HS-5 (cell line): ENCODE data around the gene ASPHD2.

Source experiments
- DNase-seq: peaks from one replicate; pipeline ENCODE4 v3.0.0-alpha.2; 2012; ENCODE audit warnings: low read depth

Gene ASPHD2

GRCh38 chr22:26446808-26447515 is 17.9 kb downstream of the ASPHD2 start:
- no peak for DNase-seq

- no peak for DNase-seq
These were observed 18.7 kb downstream of the ASPHD2 start for GRCh38 chr22:26447584-26448329.

GRCh38 chr22:26448334-26448733 is 19.3 kb downstream of the ASPHD2 start:
- DNase-seq = no peak

GRCh38 chr22:26448941-26449340 is 19.9 kb downstream of the ASPHD2 start:
- DNase-seq = no peak

- DNase-seq = no peak
These were observed 21.6 kb downstream of the ASPHD2 start for GRCh38 chr22:26450453-26451185.

GRCh38 chr22:26452236-26453016 is 23.4 kb downstream of the ASPHD2 start:
- no peak for DNase-seq

- no peak for DNase-seq
These were observed 24.2 kb downstream of the ASPHD2 start for GRCh38 chr22:26453216-26453615.

- no peak for DNase-seq
These were observed 24.9 kb downstream of the ASPHD2 start for GRCh38 chr22:26453812-26454500.

- no peak for DNase-seq
These were observed 28.7 kb downstream of the ASPHD2 start for GRCh38 chr22:26457661-26458272.

- no peak for DNase-seq
These were observed 31.1 kb downstream of the ASPHD2 start for GRCh38 chr22:26460202-26460601.

- no peak for DNase-seq
These were observed 32.2 kb downstream of the ASPHD2 start for GRCh38 chr22:26461188-26461810.

- no peak for DNase-seq
These were observed 33.0 kb downstream of the ASPHD2 start for GRCh38 chr22:26462051-26462450.

- no peak for DNase-seq
These were observed 33.6 kb downstream of the ASPHD2 start for GRCh38 chr22:26462641-26463040.

- DNase-seq = no peak
These were observed 34.1 kb downstream of the ASPHD2 start for GRCh38 chr22:26463101-26463661.

GRCh38 chr22:26463688-26464087 is 34.6 kb downstream of the ASPHD2 start:
- no peak for DNase-seq

- no peak for DNase-seq
These were observed 35.3 kb downstream of the ASPHD2 start for GRCh38 chr22:26464312-26464711.

GRCh38 chr22:26466196-26466595 is 37.1 kb downstream of the ASPHD2 start:
- DNase-seq = no peak

- no peak for DNase-seq
These were observed 41.7 kb downstream of the ASPHD2 start for GRCh38 chr22:26470807-26471206.

GRCh38 chr22:26471522-26471921 is 42.5 kb downstream of the ASPHD2 start:
- peak; percentile 28 for DNase-seq

- DNase-seq = no peak
These were observed 45.6 kb downstream of the ASPHD2 start for GRCh38 chr22:26474682-26475081.
